GM19397 (cell line): Measurements from ENCODE around the gene ATP2A3.

Experiments
- ATAC-seq: cut with Tn5 transposase; IDR thresholded peaks from one replicate; pipeline ENCODE4 v1.9.1; 2021; ENCODE audit warnings: mild to moderate bottlenecking, moderate library complexity; ENCODE audit not compliant: unreplicated experiment

The ATP2A3 gene

GRCh38 chr17:3914312-3914670 is 49.9 kb downstream of the ATP2A3 start:
- ATAC-seq = peak; percentile 41

GRCh38 chr17:3913531-3914311 is 50.5 kb downstream of the ATP2A3 start:
- peak; percentile 38 for ATAC-seq

- no peak for ATAC-seq
Observed at GRCh38 chr17:3912827-3913226, 51.4 kb downstream of the ATP2A3 start.

GRCh38 chr17:3911271-3912053 is 52.8 kb downstream of the ATP2A3 start:
- ATAC-seq = peak; percentile 73

- ATAC-seq = no peak
Observed at GRCh38 chr17:3910420-3911270, 53.6 kb downstream of the ATP2A3 start.

- no peak for ATAC-seq
Observed at GRCh38 chr17:3909257-3909656, 55.0 kb downstream of the ATP2A3 start.

GRCh38 chr17:3907483-3908216 is 56.6 kb downstream of the ATP2A3 start:
- no peak for ATAC-seq

GRCh38 chr17:3906881-3907280 is 57.4 kb downstream of the ATP2A3 start:
- ATAC-seq = no peak

GRCh38 chr17:3905017-3905520 is 59.2 kb downstream of the ATP2A3 start:
- ATAC-seq = peak; percentile 53

- ATAC-seq = no peak
Observed at GRCh38 chr17:3904501-3904900, 59.7 kb downstream of the ATP2A3 start.

- no peak for ATAC-seq
Observed at GRCh38 chr17:3903881-3904290, 60.4 kb downstream of the ATP2A3 start.

GRCh38 chr17:3903051-3903825 is 61.0 kb downstream of the ATP2A3 start:
- ATAC-seq = no peak

- ATAC-seq = no peak
Observed at GRCh38 chr17:3900646-3901045, 63.6 kb downstream of the ATP2A3 start.

GRCh38 chr17:3897731-3898130 is 66.5 kb downstream of the ATP2A3 start:
- no peak for ATAC-seq

- ATAC-seq = no peak
Observed at GRCh38 chr17:3896968-3897235, 67.3 kb downstream of the ATP2A3 start.

- ATAC-seq = no peak
Observed at GRCh38 chr17:3896108-3896967, 67.9 kb downstream of the ATP2A3 start.

GRCh38 chr17:3895354-3895753 is 68.9 kb downstream of the ATP2A3 start:
- no peak for ATAC-seq

- no peak for ATAC-seq
Observed at GRCh38 chr17:3894911-3895343, 69.3 kb downstream of the ATP2A3 start.

- ATAC-seq = no peak
Observed at GRCh38 chr17:3894188-3894587, 70.0 kb downstream of the ATP2A3 start.
